PC-3 (cell line): Measurements from ENCODE around the gene COX7A2. TPM values are rescaled to one million over a fixed set of nuclear protein-coding genes. Genes with fewer than 3 reads are reported as not detected.

Experiments
- ATAC-seq: fragments of 200-7000 bp; cut with Tn5 transposase; 2 replicates; pipeline ENCODE4 v1.9.1; 2020; ENCODE audit warnings: mild to moderate bottlenecking, moderate library complexity
- BruUV-seq: library from RNA; stranded (reverse); fragments of 400-500 nt; replicated peaks from 2 replicates; lab custom pipeline; 2021; lab: Mats Ljungman, UMichigan
- CTCF ChIA-PET: fragments of 300-600 bp; sonication (Branson Sonifier 250); formaldehyde crosslinking; loops from one replicate; lab custom pipeline; 2022; ENCODE audit warnings: antibody characterized with exemption; lab: Charles Lee
- POLR2A ChIA-PET: fragments of 300-600 bp; sonication (Branson Sonifier 250); formaldehyde crosslinking; loops from one replicate; lab custom pipeline; 2022; ENCODE audit warnings: antibody characterized with exemption; ENCODE audit not compliant: unreplicated experiment; lab: Charles Lee
- DNase-seq: peaks from one replicate; pipeline ENCODE4 v3.0.0-alpha.2; 2015
- H2AFZ ChIP-seq: fragments of 300-600 bp; sonication (generic); 2 replicates; pipeline ENCODE4 v1.6.0; 2016; ENCODE audit warnings: antibody characterized with exemption, low read length
- H3F3A ChIP-seq: fragments of 300-600 bp; sonication (generic); one replicate; pipeline ENCODE4 v1.6.0; 2017; ENCODE audit warnings: antibody characterized with exemption, low read length, control low read depth, mild to moderate bottlenecking; ENCODE audit not compliant: unreplicated experiment
- H3K27ac ChIP-seq: fragments of 300-600 bp; sonication (generic); 2 replicates; pipeline ENCODE4 v1.5.1; 2016; ENCODE audit warnings: mild to moderate bottlenecking, low read length
- H3K27me3 ChIP-seq: fragments of 300-600 bp; sonication (generic); 2 replicates; pipeline ENCODE4 v1.6.1; 2016; ENCODE audit warnings: low read length, mixed read lengths
- H3K36me3 ChIP-seq: fragments of 300-600 bp; sonication (generic); 2 replicates; pipeline ENCODE4 v1.6.1; 2016; ENCODE audit warnings: low read depth, mixed run types, low read length, mixed read lengths
- H3K4me1 ChIP-seq: fragments of 300-600 bp; sonication (generic); 2 replicates; pipeline ENCODE4 v1.5.1; 2016; ENCODE audit warnings: low read length; ENCODE audit not compliant: insufficient read depth
- H3K4me2 ChIP-seq: fragments of 300-600 bp; sonication (generic); 2 replicates; pipeline ENCODE4 v1.6.0; 2016; ENCODE audit warnings: low read length
- H3K4me3 ChIP-seq: fragments of 300-600 bp; sonication (generic); 2 replicates; pipeline ENCODE4 v1.5.1; 2016; ENCODE audit warnings: mild to moderate bottlenecking, low read length, mixed read lengths
- H3K79me2 ChIP-seq: fragments of 300-600 bp; sonication (generic); 2 replicates; pipeline ENCODE4 v1.6.1; 2017; ENCODE audit warnings: low read length, mixed read lengths
- H3K9ac ChIP-seq: fragments of 300-600 bp; sonication (generic); 2 replicates; pipeline ENCODE4 v1.6.0; 2016; ENCODE audit warnings: mild to moderate bottlenecking, low read length
- H3K9me2 ChIP-seq: fragments of 300-600 bp; sonication (generic); replicated peaks from 2 replicates; pipeline ENCODE4 v1.6.1; 2016; ENCODE audit warnings: mixed run types, low read length, mixed read lengths
- H3K9me3 ChIP-seq: fragments of 300-600 bp; sonication (generic); 2 replicates; pipeline ENCODE4 v1.6.1; 2016; ENCODE audit warnings: low read length, mixed read lengths
- H4K20me1 ChIP-seq: fragments of 300-600 bp; sonication (generic); 2 replicates; pipeline ENCODE4 v1.6.1; 2016; ENCODE audit warnings: low read length, mixed read lengths
- CTCF ChIP-seq: fragments of 300-600 bp; sonication (generic); conservative IDR thresholded peaks from 2 replicates; pipeline ENCODE4 v1.5.1; 2017; ENCODE audit warnings: antibody characterized with exemption, low read depth, mild to moderate bottlenecking, low read length
- EZH2 ChIP-seq: fragments of 300-600 bp; sonication (generic); IDR thresholded peaks from one replicate; pipeline ENCODE4 v1.6.1; 2017; ENCODE audit warnings: antibody characterized with exemption, mild to moderate bottlenecking, low read length; ENCODE audit not compliant: unreplicated experiment
- EZH2phosphoT487 ChIP-seq: fragments of 300-600 bp; sonication (generic); IDR thresholded peaks from 2 replicates; pipeline ENCODE4 v1.6.1; 2018; ENCODE audit warnings: mild to moderate bottlenecking, antibody characterized with exemption, low read length, borderline replicate concordance
- intact Hi-C: fragments of 100-400 bp; cut with micrococcal nuclease; formaldehyde crosslinking; loops from 2 replicates; pipeline ENCODE4 v1.9.0; 2023
- total RNA-seq: library from RNA; depleted of rRNA; stranded (reverse); fragments of >200 nt; gene quantifications from 2 replicates; pipeline ENCODE4 v1.2.3, GENCODE V29; 2014

Gene COX7A2
- total RNA-seq, 1 experiment from 2014 or later = 172 TPM

GRCh38 chr6:75291744-75292143 lies 48.1 kb upstream of the COX7A2 start:
- Histone ChIP-seq H3K9ac (no peak overlapping the region), H2AFZ (no peak overlapping the region), H3K27me3 (no peaks in the 10 kb centered on the region), H3K79me2 (peaks cover 5% of the 10 kb centered on the region; the same call in 1 of the 2 replicates), H3K4me2 (no peak overlapping the region), H3K9me2 (no peaks in the 10 kb centered on the region), H3K9me3 (no peaks in the 10 kb centered on the region), H3K27ac (no peak overlapping the region), H4K20me1 (no peaks in the 10 kb centered on the region), H3K4me1 (0 out of 2 replicates have a peak, but pooled peaks cover 3% of the 10 kb centered on the region), H3K36me3 (no peaks in the 10 kb centered on the region), H3F3A (no peaks in the 10 kb centered on the region), H3K4me3 (no peak overlapping the region)
- no TSS peak for BruUV-seq
- intact Hi-C loops = no loop called here
- CTCF ChIA-PET = no interaction called here
- ATAC-seq = no peak
- POLR2A ChIA-PET = no interaction called here
- no peak for DNase-seq
- TF ChIP-seq CTCF (no peak), EZH2 (no peak), EZH2phosphoT487 (no peak)

- Histone ChIP-seq H3K9me3 (no peaks in the 10 kb centered on the region), H2AFZ (no peak overlapping the region), H3K27ac (no peak overlapping the region), H3F3A (no peaks in the 10 kb centered on the region), H3K79me2 (peaks cover 5% of the 10 kb centered on the region; the same call in 1 of the 2 replicates), H3K4me1 (0 out of 2 replicates have a peak, but pooled peaks cover 3% of the 10 kb centered on the region), H3K9ac (no peak overlapping the region), H3K27me3 (no peaks in the 10 kb centered on the region), H3K36me3 (no peaks in the 10 kb centered on the region), H3K9me2 (no peaks in the 10 kb centered on the region), H3K4me2 (no peak overlapping the region), H3K4me3 (no peak overlapping the region), H4K20me1 (no peaks in the 10 kb centered on the region)
- CTCF ChIA-PET = no interaction called here
- DNase-seq (no peak), ATAC-seq (no peak)
- BruUV-seq = no TSS peak
- TF ChIP-seq EZH2 (no peak), EZH2phosphoT487 (no peak), CTCF (no peak)
- POLR2A ChIA-PET = no interaction called here
- intact Hi-C loops = no loop called here
Observed at GRCh38 chr6:75291331-75291730, 47.7 kb upstream of the COX7A2 start.

GRCh38 chr6:75290136-75290945 lies 46.7 kb upstream of the COX7A2 start:
- Histone ChIP-seq H3K27me3 (no peaks in the 10 kb centered on the region), H3K9me3 (no peaks in the 10 kb centered on the region), H3K9ac (no peak overlapping the region), H3K36me3 (no peaks in the 10 kb centered on the region), H3K79me2 (peaks cover 5% of the 10 kb centered on the region; the same call in 1 of the 2 replicates), H4K20me1 (no peaks in the 10 kb centered on the region), H3F3A (no peaks in the 10 kb centered on the region), H3K4me3 (no peak overlapping the region), H3K4me1 (0 out of 2 replicates have a peak, but pooled peaks cover 3% of the 10 kb centered on the region), H3K9me2 (no peaks in the 10 kb centered on the region), H3K4me2 (no peak overlapping the region), H3K27ac (no peak overlapping the region), H2AFZ (no peak overlapping the region)
- no peak for DNase-seq
- no TSS peak for BruUV-seq
- no peak for ATAC-seq
- ChIA-PET CTCF (no interaction called here), POLR2A (no interaction called here)
- intact Hi-C loops = no loop called here
- TF ChIP-seq EZH2 (no peak), CTCF (no peak), EZH2phosphoT487 (no peak)
